CD4-positive, alpha-beta T cell treated with Interleukin-15 for 4 hours (primary cell): ENCODE measurements around the gene LCA5.
"Not testable (repeated sequence)": the region's sequence is repeated elsewhere in the genome, so short reads cannot be mapped to it uniquely, and the experiment has no call there.

Experiments used
- DNase-seq: peaks from one replicate; pipeline ENCODE4 v3.0.0-alpha.2; 2020; ENCODE audit warnings: low spot score

LCA5 gene

DNA sequence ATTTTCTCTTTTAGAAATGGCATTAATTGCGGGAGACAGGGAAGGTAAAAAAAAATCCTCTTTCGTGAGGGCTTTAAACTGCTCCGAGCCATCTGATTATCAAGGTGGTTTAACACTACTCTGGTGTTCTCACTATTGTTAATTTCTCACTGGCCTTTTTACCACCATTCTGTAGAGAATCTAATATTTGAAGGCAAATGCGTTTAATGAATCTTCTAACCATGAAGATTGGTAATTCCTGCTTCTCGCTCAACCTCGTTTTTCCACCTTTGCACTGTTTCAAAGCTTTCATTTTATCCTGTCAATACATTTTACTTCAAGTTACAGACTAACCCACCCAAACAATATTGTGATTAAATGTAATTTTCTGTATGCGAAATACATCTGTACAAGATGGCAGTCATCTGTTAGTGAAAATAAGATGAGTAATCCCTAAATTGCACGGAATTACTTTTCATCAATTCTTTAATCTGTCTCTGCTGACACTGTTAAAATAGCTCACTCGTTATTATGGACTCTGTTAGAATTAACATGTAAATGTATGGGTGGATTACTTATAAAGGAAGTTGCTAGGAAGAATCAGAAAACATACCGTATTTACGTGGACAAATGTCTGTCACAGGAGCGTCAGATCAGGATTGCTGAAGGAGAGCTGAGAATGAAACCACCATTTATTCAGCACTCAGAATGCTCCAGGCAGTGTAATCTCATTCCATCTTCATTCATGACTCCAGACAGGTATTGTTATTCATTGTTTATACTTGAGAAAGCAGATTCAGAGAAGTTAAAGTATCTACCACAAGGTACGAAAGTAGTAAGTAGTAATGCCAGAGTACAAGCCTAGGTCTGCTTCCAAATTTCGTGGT, 1.1 kb upstream of the LCA5 start:
- no peak for DNase-seq

DNA sequence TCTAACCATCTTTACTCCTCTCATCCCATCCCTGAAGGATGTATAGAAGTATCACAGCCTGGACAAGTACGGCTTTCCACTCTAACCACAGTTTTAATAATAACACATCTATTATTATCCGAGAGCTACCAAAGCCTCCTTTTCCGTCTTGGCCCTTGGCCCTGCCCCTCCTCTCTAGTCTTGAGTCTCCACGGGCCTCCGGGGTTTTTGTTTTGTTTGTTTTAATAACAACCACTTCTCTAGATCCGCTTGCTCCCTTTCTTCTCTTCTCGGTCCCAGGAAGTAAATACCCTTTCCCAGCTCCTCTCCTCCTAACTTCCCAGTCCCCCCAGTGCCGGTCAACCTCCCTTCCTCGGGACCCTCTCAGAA, 661 bp downstream of the LCA5 start:
- no peak for DNase-seq

DNA sequence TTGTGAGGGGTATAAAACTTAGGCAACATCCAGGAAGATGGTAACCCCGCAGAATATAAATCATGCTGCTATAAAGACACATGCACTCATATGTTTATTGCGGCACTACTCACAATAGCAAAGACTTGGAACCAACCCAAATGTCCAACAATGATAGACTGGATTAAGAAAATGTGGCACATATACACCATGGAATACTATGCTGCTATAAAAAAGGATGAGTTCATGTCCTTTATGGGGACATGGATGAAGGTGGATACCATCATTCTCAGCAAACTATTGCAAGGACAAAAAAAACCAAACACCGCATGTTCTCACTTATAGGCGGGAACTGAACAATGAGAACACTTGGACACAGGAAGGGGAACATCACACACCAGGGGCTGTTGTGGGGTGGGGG, 7.7 kb downstream of the LCA5 start:
- not testable (repeated sequence) for DNase-seq

DNA sequence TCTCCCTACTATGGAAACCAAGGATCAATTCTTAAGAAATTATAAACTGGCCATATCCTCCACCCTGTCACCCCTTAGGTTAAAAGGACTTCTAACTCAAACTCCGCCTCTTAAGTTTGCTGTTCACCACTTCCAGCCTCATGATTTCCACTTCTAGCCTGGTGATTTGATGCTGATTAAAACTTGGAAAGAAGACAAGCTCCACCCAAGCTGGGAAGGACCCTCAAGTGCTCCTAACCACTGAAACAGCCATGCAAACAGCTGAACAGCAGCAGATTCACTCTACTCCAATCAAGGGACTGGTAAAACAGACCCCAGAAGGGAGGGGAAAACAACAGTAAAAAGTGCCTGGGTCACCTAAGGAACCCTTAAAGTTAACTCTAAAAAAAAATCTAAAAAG, 10.3 kb downstream of the LCA5 start:
- DNase-seq: no peak

DNA sequence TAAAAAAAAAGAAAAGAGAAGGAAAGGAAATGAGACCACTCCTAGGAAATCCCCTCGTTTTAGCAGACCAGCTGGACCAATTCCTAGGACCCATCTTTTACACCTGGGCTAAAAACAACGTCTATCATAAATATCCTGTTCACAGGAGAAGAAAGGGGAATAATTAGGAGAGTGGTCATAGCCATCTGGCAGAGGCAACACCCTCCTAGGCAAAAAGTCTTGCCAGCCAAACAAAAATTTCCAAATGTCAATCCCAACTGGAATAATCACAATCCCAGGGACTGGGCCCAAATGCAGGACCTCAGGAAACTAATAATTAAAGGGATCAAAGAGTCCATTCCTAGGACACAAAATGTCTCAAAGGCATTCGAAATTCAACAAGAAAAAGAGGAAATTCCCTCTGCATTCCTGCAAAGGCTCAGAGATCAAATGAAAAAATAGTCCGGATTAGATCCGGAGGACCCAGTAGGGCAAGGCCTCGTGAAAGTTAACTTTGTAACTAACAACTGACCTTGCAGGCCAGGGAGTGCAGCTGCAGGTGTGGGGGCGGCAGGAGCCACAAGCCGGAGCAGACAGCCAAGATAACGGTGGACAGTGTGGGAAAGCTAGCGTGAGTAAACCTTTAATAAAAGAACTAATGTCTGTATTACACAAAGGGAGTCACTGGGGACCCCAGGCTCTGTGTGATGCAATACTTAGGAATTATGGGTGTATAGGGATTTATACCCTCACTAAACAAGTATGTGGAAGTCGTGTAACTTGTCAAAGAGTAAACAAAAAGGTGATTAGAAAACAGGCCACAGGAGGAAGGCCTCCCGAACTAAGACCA, 11.7 kb downstream of the LCA5 start:
- no peak for DNase-seq

DNA sequence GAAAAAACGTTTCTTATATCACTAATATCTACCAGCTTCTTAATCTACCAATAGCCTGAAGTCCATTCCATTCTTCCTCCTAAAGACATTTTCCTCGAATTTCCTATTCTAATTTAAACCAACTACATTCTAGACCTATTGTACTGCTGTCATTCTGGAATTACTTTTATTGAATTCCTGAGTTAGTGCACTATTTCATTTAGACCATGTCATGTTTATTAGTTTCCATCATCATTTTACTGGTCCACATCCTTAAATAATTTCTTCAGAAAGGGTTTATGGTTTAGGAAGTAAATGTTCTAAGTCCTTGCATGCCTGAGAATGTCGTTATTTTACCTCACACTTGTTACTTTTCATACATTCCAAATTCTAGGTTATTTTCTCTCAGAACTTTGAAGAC, 13.2 kb downstream of the LCA5 start:
- no peak for DNase-seq

DNA sequence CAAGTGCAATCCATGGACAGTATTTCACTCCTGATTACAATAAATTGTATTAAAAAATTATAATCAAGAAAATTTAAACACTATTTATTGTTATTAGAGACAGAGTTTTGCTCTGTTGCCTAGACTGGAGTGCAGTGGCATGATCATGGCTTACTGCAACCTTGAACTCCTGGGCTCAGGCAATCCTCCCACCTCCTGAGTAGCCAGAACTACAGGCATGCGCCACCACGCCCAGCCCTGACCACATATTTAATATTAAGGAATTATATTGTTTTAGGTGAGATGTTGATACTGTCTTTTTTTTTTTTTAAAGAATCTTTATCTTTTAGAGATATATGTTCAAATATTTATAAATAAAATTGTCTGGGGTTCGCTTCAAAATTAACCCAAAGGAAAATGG, 14.6 kb downstream of the LCA5 start:
- no peak for DNase-seq

DNA sequence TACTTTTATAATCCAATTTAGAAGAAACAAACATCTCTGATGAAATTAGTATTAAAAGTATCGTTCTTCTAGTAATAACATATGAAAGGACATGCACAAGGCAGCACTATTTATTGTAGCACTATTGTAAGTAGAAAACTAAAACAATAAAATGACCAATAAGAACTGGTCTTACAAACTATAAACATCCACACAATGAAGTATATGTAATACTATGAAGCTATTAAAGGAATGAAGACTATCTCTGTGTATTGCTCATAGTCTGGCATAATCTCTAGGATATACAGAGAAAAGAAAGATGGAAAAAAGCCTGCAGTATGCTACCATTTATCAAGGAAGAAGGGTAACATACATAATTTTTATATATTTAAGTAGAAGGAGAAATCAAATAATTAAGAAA, 16.7 kb downstream of the LCA5 start:
- no peak for DNase-seq

DNA sequence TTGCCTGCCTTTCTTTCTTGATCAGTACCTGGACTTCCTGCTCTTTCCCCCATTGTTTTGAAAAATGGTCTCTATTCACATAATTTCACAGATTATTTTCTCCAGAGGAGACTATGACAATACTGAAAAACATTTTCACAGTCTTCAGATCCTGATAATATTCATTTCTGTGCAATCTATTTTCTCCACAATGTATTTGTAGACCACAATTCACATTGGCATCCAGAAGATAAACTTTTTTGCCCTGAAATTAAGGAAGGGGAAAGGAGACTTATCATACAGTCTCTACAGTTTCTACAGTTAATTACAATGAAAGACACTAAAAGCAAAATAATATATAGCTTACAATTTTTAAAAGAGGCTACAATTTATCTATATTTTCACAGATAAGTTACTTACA, 18.4 kb downstream of the LCA5 start:
- no peak for DNase-seq

DNA sequence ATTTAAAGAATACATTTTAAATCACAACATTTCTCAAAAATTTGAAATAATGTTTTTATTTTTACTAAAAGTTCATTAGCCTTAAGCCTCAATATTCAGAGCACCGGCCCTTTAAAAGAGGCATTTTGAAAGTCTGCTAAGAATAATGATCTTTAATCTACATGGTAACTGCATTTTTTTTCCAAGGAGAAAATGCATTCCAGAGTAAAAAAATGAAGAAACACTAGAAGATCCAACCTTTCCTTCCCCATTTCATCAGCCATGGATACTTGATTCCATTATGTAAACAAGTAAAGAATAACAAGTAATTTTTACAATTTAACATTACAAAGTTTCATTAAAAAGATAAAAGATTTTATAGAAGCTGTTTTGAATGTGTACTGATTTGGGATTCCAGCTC, 21.8 kb downstream of the LCA5 start:
- DNase-seq: no peak

DNA sequence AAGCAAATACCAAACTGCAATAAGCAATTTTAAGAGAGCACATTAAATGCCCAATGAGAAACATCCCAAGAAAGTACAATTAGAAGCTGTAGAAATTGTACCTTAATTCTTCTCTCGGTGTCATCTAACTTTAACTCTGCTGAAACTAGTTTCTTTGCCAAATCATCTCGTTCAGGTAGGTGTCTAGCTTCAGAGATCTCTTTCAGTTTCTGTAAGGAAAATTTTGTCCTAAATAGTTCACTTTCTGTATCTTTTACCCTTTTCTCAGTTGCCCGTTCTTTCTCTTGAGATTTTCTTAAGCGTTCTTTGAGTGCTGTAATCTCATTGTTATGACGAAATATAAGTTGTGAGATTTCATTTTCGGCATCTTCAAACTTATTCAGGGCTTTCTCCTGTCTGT, 24.1 kb downstream of the LCA5 start:
- DNase-seq: no peak

DNA sequence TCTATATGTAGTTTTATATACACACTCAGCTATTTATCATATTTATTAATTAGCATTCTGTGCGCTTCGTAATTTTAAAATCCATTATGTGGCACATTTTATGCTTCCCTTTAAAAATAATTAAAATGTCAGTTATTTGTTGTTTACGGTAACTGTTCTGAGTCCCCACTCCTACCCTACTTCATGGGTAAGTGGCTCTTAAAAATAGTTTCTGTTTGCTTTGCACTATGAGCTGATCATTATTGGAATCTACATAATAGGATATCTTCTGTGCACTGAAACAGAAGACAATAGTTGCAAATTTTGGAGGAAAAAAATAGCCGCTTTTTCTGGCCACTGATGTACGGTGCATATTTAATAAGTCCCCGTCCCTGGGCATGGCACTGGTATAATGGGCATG, 25.2 kb downstream of the LCA5 start:
- no peak for DNase-seq

DNA sequence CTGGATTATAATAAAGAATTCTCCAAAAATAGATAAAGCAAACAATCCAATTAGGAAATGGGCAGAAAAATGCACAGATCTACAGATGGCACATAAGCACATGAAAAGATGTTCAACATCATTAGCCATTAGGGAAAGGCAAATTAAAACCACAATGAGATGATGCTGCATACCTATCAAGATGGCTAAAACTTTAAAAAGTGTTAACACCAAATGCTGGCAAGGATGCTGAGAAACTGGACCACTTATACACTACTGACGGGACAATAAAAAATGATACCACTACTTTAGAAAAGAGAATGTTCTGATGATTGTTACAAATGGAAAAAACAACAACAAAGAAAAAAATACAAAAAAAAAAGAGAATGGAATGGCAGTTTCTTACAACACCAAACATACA, 26.5 kb downstream of the LCA5 start:
- no peak for DNase-seq

DNA sequence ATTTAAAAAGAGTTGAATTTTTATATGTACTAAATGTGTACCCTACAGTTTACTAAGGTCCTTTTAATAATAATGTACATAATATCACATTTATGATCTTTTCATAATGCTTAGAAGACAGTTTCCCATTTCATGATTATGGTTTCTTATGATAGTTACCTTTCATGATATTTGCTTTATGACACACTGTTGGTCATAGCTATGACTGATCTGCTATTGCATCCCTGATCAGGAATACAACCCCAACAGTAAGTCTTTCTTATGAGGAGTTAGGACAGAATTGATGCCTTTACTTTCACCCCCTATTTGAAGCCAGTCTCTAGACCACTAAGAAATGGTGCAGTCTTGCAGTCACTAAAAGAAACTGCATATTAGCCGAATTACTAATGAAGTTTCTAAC, 31.0 kb downstream of the LCA5 start:
- no peak for DNase-seq

DNA sequence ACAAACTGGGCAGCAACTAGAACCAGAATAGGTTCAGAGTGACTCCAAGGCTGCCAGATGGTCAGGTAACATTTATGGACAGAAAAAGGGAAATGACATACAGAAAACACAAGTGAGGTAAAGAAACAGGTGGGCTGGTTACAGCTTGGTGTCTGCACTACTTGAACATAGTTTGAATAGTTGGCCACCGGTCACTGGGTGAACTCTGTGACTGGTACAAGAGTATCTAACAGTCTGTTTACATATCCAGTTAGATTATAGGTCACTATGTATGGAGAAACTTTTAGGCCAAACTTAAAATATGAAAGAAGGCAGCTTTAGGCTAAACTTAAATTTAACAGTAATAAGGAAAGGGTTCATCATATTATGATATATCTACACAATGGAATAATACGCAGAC, 32.9 kb downstream of the LCA5 start:
- DNase-seq: no peak

DNA sequence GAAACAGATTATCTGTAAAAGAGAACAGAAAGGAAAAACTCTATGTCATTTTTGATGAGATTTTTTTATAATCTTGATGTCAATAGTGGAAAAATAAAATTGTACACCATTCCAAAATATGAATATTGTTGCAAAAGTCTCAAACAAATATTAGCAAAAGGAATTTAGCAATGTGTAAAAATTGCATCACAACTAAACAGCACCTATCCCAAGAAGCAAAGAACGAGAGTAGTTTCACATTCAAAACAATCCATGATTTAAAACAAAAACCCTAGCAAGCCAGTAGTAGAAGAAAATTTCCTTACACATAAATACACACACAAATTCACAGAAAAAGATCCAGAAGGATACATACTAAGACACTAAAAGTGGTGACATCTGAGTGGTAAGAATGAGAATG, 38.4 kb downstream of the LCA5 start:
- DNase-seq: no peak

DNA sequence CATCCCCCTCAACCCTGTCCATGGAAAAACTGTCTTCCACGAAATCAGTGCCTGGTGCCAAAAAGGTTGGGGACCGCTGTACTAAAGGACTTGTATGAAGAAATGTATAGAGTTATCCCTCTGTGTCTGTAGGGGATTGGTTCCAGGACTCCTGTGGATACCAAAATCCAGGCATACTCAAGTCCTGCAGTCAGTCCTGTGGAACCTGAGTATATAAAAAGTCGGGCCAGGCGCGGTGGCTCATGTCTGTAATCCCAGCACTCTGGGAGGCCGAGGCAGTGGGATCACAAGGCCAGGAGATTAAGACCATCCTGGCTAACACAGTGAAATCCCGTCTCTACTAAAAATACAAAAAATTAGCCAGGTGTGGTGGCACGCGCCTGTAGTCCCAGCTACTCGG, 42.0 kb downstream of the LCA5 start:
- DNase-seq: no peak

DNA sequence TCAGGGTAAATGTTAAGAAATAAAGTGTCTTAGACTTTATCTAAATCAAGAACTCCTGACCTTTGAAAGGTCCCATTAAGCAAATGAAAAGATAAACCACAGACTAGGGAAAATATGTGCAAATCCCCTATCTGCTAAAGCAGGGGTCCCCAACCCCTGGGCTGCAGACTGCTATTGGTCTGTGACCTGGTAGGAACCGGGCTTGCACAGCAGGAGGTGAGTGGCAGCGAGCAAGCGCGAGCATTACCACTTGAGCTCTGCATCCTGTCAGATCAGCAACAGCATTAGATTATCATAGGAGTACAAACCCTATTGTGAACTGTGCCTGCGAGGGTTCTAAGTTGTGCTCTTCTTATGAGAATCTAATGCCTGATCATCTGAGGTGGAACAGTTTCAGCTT, 42.4 kb downstream of the LCA5 start:
- DNase-seq: no peak

DNA sequence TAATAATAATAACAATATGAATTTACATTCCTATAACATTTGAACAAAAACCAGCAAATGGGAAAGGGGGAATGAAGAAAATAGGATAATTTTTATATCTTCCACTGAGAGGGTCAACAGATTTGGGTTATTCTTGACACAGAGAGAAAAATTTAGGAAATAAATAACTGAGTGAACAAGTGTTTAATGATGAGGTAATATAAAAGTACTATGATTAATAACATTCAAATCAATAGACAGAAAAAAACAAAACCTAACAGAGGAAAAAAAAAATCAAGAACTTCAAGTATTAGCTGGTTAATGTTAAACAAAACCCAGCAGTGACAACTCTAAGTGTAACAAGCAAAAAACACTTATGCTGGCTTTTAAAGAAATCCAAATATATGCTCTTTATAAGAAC, 66.5 kb downstream of the LCA5 start:
- no peak for DNase-seq

DNA sequence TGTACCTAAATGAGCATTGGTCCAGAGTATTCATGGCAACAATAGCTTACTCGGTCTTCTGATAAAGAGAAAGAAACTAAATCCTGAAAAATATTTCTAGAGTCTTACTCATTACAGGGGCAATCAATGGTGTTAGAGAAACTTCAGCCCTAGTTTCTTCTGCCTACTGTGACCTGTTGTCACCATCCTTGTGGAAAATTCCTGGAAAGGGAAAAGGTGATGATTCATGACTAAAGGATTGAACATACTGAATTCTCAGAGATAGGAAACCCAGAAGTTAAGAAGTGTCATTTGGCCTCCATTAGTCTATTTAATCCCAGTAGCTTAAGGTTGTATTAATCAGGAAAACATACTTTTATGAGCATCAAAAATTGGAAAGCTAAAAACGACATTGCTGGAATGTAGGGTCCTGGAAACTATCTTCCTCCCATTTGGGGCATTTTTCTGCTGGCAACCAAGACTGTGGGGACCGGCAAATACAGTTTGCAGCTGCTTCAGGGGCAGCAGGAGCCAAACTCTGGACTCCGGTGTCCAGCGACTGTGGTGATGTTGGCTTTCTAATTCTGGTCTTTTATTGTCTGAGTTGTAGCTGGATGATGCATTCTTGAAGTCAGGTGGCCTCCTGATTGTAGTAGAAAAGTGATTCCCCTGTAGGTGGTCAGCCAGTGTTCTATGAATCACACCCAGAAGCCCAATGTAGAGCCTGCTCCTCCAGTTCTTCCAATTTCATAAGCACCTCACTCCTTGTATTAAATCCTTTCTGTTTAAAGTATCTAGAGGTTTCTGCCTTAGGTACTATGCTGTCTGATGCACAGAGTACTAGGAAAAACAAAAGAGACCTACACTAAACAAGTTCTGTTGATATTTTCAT, 67.6 kb downstream of the LCA5 start:
- no peak for DNase-seq

DNA sequence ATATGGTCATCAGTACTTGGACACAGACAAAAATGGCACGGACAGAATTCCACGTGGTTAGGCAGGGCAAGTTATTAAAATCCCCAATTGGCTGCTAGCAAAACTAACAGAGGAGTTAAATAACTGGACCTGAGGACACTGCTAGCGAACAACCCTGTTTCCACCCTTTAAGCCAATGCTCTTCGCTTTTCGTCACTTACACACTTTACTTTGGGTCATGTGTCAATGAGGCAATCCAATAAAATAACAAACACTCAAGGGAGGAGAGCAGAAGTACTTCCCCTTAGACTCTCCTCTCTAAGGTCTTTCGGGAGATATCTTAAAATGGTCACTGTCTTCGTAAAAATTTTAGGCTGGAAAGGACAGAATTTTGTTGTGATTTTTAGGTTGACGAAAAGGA, 68.6 kb downstream of the LCA5 start:
- no peak for DNase-seq

DNA sequence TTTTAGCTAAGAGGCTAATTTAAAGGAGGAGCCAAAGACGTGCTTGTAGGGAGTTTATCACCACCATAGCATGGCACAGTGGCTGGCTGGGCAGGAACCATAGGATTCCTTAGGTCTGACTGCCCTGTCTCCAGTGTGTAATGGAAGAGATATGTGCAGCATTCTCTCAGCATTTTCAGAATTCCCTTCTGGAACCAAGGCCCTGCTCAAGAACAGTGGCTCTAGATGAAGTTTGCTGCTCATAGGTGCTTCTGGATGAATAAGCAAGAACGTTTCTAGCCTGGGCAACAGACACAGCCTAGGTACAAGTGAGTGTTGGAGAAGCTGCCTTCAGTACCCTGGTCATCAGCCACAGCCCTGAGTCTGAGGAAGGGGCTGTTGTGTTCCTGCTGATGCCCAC, 69.1 kb downstream of the LCA5 start:
- no peak for DNase-seq

DNA sequence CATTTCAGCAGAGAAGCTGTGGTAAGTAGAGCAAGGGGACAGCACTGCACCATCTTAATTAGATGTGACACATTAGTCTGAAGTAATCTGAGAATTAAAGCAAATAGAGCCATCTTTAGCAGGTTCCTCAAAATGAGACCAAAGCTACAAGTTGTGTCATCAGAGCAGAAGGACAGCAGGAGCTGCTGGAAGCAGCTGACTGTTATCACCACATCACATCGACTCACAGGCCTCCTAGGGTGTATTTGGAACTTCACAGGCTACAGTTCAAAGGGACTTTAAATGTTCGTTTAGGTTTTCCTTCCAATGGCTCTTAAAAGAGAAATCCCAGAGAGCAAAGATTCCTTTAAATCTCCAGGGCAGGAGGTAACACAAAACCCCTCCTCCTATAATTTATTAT, 69.5 kb downstream of the LCA5 start:
- no peak for DNase-seq
